HepG2 (cell line): ENCODE results near the gene C1S. TPM values are rescaled to one million over a fixed set of nuclear protein-coding genes. Genes with fewer than 3 reads are reported as not detected.

Experiments
- GATAD1 ChIP-seq: IDR thresholded peaks from 2 replicates; pipeline ENCODE4 v1.6.1; 2016; ENCODE audit warnings: missing genetic modification reagents, missing compliant biosample characterization
- GPN1 ChIP-seq: sonication (generic); formaldehyde crosslinking; IDR thresholded peaks from 2 replicates; pipeline ENCODE4 v1.5.1; 2020; ENCODE audit warnings: missing genetic modification reagents, borderline replicate concordance
- KMT2B ChIP-seq: IDR thresholded peaks from 2 replicates; pipeline ENCODE4 v1.6.1; 2016; ENCODE audit warnings: missing genetic modification reagents, missing compliant biosample characterization
- SOX6 ChIP-seq, 2 experiments: fragments of 450-650 bp in 1 of 2; sonication (generic) in 1 of 2; formaldehyde crosslinking in 1 of 2; IDR thresholded peaks; 2 replicates each; pipeline versions ENCODE4 v1.4.0 to v1.6.1; 2017 to 2020; ENCODE audit warnings: antibody characterized with exemption in 1 of 2, mild to moderate bottlenecking in 1 of 2, missing genetic modification reagents in 1 of 2
- SP5 ChIP-seq: IDR thresholded peaks from 2 replicates; pipeline ENCODE4 v1.6.1; 2016; ENCODE audit warnings: low read depth, borderline replicate concordance
- TGIF2 ChIP-seq: IDR thresholded peaks from 2 replicates; pipeline ENCODE4 v1.6.1; 2016; ENCODE audit warnings: control low read depth, missing compliant biosample characterization
- ZNF207 ChIP-seq: fragments of 450-650 bp; IDR thresholded peaks from 2 replicates; pipeline ENCODE4 v1.6.1; 2016; ENCODE audit warnings: antibody characterized with exemption, borderline replicate concordance
- ZNF766 ChIP-seq: sonication (generic); formaldehyde crosslinking; IDR thresholded peaks from 2 replicates; pipeline ENCODE4 v1.5.0; 2020; ENCODE audit warnings: missing genetic modification reagents, borderline replicate concordance
- polyA plus RNA-seq, 8 experiments: library from polyadenylated mRNA; depleted of rRNA in 3 of 8; stranded (reverse) in 7 of 8; unstranded in 1 of 8; fragments of >200 nt; fragmentation: Illumina TruSeq in 4 of 8; extraction: Trizol in 4 of 8; gene quantifications; 2 replicates each; pipeline versions ENCODE4 v1.2.1 to v1.2.3, GENCODE V29; 2011 to 2016; ENCODE audit warnings: low read depth in 4 of 8, missing spikeins in 1 of 8, mixed read lengths in 1 of 8; ENCODE audit not compliant: insufficient read depth in 1 of 8
- total RNA-seq, 5 experiments: library from RNA; depleted of rRNA; stranded (reverse); fragments of >200 nt; fragmentation: Illumina TruSeq; extraction: Trizol; gene quantifications; 2 replicates each; pipeline ENCODE4 v1.2.3, GENCODE V29; 2016; ENCODE audit warnings: low read depth in 1 of 5
- TF ChIP-seq, protein P1 (sequence below): sonication (generic); formaldehyde crosslinking; IDR thresholded peaks from 2 replicates; pipeline ENCODE4 v1.9.0; 2022; ENCODE audit warnings: missing genetic modification reagents, mild to moderate bottlenecking, borderline replicate concordance
- TF ChIP-seq, protein P2 (sequence below): IDR thresholded peaks from 2 replicates; pipeline ENCODE4 v1.6.1; 2018; ENCODE audit warnings: missing genetic modification reagents, mild to moderate bottlenecking, missing compliant biosample characterization
- TF ChIP-seq, protein P3 (sequence below): sonication (generic); formaldehyde crosslinking; IDR thresholded peaks from 2 replicates; pipeline ENCODE4 v1.4.0; 2020; ENCODE audit warnings: mild to moderate bottlenecking, missing genetic modification reagents
- TF ChIP-seq, protein P4 (sequence below): sonication (generic); formaldehyde crosslinking; IDR thresholded peaks from 2 replicates; pipeline ENCODE4 v1.4.0; 2020; ENCODE audit warnings: missing genetic modification reagents
- TF ChIP-seq, protein P5 (sequence below): sonication (generic); formaldehyde crosslinking; IDR thresholded peaks from 2 replicates; pipeline ENCODE4 v1.4.0; 2020; ENCODE audit warnings: missing genetic modification reagents

C1S gene
- total and polyA plus RNA-seq, 2 of the 13 experiments (the other 11 are each of a cell fraction or from before 2014, with no cell fraction given) = 14.5 to 18.2 TPM

DNA sequence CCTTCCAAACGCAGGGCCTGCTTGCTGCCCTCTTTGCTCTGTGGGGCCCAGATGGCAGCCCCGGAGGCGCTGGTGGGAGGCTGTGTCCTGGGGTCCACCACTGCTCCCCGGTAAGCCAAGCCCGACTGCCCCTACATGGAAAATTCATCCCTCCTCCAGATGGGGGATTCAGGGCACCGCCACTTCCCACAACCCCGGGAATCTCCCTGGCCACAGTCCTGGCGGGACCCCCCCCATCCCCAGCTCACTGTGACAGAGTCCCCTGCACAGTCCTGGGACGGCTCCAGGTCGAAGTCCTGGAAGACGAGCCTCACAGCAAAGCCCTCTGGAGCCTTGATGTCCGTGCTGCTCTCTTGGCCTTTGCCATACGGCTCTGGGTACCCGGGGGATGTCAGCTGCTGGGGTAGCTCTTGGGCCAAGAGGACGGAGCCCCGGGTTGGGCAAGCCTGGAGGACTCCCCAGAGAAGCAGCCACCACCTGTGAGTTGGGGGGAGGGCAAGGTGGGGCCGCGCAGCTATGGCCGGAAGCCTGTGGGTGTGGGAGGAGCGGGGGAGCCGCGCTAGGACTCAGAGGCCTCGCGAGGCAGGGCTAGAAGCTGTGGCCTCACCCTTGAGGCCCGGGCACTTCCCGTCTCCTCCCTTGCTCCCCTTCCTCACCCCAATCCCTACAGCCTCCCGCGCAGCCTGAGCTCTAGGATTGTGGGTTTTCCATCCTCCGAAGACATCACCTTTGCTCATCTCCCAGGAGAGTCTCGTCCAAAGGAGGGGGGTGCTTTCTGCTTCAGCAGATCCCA lies 47.7 kb downstream of the C1S start (continued):
- TF ChIP-seq, protein P1, sequence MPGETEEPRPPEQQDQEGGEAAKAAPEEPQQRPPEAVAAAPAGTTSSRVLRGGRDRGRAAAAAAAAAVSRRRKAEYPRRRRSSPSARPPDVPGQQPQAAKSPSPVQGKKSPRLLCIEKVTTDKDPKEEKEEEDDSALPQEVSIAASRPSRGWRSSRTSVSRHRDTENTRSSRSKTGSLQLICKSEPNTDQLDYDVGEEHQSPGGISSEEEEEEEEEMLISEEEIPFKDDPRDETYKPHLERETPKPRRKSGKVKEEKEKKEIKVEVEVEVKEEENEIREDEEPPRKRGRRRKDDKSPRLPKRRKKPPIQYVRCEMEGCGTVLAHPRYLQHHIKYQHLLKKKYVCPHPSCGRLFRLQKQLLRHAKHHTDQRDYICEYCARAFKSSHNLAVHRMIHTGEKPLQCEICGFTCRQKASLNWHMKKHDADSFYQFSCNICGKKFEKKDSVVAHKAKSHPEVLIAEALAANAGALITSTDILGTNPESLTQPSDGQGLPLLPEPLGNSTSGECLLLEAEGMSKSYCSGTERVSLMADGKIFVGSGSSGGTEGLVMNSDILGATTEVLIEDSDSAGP = peak; percentile 79; the same call in 1 of the 2 replicates
- TF ChIP-seq GATAD1 (CRISPR knock-in tag) (0 out of 2 replicates have a peak, but pooled peaks have one; percentile 26), GPN1 (CRISPR knock-in tag) (no peak), SOX6 (IDR thresholded peaks at IDR 0.05) (no peak), SOX6 (CRISPR knock-in tag; IDR thresholded peaks at IDR 0.05) (peak; percentile 27; the same call in 1 of the 2 replicates), KMT2B (CRISPR knock-in tag) (peak; percentile 68), ZNF207 (no peak), ZNF766 (CRISPR knock-in tag) (peak; percentile 78; the same call in 1 of the 2 replicates), SP5 (CRISPR knock-in tag) (peak; percentile 55; the same call in 1 of the 2 replicates), TGIF2 (CRISPR knock-in tag) (peak; percentile 72; the same call in 1 of the 2 replicates)
- TF ChIP-seq, protein P2, sequence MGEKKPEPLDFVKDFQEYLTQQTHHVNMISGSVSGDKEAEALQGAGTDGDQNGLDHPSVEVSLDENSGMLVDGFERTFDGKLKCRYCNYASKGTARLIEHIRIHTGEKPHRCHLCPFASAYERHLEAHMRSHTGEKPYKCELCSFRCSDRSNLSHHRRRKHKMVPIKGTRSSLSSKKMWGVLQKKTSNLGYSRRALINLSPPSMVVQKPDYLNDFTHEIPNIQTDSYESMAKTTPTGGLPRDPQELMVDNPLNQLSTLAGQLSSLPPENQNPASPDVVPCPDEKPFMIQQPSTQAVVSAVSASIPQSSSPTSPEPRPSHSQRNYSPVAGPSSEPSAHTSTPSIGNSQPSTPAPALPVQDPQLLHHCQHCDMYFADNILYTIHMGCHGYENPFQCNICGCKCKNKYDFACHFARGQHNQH (CRISPR knock-in tag) = peak; percentile 64; the same call in 1 of the 2 replicates
- TF ChIP-seq, protein P3, sequence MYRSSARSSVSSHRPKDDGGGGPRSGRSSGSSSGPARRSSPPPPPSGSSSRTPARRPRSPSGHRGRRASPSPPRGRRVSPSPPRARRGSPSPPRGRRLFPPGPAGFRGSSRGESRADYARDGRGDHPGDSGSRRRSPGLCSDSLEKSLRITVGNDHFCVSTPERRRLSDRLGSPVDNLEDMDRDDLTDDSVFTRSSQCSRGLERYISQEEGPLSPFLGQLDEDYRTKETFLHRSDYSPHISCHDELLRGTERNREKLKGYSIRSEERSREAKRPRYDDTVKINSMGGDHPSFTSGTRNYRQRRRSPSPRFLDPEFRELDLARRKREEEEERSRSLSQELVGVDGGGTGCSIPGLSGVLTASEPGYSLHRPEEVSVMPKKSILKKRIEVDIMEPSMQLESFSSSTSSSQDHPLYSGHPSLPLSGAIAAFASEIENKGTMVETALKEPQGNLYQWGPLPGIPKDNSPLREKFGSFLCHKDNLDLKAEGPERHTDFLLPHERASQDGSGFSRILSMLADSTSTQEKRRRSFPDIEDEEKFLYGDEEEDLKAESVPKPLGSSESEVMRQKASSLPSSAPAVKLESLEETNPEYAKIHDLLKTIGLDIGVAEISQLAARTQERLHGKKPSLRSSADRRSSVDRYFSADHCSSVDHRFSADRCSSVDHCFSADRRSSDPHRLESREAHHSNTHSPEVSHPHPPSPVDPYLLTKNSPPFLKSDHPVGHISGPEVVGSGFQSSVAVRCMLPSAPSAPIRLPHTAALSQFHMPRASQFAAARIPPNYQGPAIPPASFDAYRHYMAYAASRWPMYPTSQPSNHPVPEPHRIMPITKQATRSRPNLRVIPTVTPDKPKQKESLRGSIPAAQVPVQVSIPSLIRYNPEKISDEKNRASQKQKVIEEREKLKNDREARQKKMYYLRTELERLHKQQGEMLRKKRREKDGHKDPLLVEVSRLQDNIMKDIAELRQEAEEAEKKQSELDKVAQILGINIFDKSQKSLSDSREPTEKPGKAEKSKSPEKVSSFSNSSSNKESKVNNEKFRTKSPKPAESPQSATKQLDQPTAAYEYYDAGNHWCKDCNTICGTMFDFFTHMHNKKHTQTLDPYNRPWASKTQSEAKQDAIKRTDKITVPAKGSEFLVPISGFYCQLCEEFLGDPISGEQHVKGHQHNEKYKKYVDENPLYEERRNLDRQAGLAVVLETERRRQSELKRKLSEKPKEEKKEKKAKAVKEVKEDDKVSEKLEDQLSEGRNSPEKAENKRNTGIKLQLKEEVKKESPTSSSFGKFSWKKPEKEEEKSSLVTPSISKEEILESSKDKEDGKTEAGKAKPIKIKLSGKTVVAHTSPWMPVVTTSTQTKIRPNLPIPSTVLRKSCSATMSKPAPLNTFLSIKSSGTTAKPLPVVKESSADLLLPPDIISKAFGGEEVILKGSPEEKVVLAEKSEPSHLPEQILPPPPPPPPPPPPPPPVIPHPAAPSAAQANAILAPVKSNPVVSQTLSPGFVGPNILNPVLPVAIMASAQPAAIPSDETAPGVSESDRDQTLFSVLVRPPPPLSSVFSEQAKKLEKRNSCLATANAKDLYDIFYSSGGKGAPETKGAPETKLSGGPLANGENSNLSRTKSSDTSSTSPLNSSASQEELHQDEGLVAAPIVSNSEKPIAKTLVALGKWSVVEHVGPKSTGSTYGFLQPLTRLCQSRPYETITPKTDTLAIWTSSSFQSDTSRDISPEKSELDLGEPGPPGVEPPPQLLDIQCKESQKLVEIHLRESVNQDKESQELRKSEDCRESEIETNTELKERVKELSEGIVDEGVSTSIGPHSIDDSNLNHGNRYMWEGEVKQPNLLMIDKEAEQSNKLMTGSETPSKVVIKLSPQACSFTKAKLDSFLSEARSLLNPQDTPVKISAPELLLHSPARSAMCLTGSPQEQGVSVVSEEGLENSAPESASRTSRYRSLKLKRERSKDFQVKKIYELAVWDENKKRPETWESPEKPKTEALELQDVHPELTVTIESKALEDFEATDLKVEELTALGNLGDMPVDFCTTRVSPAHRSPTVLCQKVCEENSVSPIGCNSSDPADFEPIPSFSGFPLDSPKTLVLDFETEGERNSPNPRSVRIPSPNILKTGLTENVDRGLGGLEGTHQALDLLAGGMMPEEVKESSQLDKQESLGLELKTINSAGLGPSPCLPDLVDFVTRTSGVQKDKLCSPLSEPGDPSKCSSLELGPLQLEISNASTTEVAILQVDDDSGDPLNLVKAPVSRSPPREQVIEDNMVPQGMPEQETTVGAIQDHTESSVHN (CRISPR knock-in tag) = 0 out of 2 replicates have a peak, but pooled peaks have one; percentile 36
- TF ChIP-seq, protein P4, sequence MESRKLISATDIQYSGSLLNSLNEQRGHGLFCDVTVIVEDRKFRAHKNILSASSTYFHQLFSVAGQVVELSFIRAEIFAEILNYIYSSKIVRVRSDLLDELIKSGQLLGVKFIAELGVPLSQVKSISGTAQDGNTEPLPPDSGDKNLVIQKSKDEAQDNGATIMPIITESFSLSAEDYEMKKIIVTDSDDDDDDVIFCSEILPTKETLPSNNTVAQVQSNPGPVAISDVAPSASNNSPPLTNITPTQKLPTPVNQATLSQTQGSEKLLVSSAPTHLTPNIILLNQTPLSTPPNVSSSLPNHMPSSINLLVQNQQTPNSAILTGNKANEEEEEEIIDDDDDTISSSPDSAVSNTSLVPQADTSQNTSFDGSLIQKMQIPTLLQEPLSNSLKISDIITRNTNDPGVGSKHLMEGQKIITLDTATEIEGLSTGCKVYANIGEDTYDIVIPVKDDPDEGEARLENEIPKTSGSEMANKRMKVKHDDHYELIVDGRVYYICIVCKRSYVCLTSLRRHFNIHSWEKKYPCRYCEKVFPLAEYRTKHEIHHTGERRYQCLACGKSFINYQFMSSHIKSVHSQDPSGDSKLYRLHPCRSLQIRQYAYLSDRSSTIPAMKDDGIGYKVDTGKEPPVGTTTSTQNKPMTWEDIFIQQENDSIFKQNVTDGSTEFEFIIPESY (CRISPR knock-in tag) = 0 out of 2 replicates have a peak, but pooled peaks have one; percentile 10
- TF ChIP-seq, protein P5, sequence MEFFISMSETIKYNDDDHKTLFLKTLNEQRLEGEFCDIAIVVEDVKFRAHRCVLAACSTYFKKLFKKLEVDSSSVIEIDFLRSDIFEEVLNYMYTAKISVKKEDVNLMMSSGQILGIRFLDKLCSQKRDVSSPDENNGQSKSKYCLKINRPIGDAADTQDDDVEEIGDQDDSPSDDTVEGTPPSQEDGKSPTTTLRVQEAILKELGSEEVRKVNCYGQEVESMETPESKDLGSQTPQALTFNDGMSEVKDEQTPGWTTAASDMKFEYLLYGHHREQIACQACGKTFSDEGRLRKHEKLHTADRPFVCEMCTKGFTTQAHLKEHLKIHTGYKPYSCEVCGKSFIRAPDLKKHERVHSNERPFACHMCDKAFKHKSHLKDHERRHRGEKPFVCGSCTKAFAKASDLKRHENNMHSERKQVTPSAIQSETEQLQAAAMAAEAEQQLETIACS = 0 out of 2 replicates have a peak, but pooled peaks have one; percentile 34
